ENCODE results near the gene SAP30BP. TPM values are rescaled to one million over a fixed set of nuclear protein-coding genes. Genes with fewer than 3 reads are reported as not detected.

The SAP30BP gene
- total RNA-seq, 2 donors from 2014 or later, result 47.2 to 59.6 TPM

DNA sequence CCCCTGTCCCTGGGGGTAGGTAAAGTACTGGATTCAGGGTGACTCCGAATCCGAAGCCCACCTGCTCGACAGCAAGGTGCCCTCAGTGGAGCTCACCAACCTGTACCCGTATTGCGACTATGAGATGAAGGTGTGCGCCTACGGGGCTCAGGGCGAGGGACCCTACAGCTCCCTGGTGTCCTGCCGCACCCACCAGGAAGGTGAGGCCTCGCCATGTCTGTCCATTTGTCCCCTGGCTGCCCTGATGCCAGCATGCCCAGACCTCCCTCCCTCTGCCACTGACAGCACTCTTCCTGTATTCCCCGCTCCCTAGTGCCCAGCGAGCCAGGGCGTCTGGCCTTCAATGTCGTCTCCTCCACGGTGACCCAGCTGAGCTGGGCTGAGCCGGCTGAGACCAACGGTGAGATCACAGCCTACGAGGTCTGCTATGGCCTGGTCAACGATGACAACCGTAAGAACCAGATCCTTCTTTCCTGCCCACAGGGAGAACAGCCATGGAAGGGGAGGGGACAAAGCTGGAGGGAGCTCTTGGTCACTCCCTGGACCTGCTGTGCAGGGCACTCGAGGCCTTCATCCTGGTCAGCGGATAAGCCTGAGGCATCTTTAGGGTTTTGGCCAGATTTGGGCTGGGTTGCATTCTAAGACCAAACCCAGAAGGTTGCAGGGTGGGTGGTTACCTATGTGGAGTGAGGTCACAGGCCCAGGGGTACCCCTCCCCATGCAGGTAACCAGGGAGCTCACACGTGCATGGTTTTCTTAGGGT, 83.7 kb downstream of the SAP30BP start:
- intact Hi-C loops (cut with DNase I), result loop anchor here (5.0 to 10.0 kb wide), 2 partner anchors 119 to 326 kb away; partner anchors contain the start of gene SMIM5 (in 1 of the 2)
- DNase-seq, result no peak
- ATAC-seq, result no peak

DNA sequence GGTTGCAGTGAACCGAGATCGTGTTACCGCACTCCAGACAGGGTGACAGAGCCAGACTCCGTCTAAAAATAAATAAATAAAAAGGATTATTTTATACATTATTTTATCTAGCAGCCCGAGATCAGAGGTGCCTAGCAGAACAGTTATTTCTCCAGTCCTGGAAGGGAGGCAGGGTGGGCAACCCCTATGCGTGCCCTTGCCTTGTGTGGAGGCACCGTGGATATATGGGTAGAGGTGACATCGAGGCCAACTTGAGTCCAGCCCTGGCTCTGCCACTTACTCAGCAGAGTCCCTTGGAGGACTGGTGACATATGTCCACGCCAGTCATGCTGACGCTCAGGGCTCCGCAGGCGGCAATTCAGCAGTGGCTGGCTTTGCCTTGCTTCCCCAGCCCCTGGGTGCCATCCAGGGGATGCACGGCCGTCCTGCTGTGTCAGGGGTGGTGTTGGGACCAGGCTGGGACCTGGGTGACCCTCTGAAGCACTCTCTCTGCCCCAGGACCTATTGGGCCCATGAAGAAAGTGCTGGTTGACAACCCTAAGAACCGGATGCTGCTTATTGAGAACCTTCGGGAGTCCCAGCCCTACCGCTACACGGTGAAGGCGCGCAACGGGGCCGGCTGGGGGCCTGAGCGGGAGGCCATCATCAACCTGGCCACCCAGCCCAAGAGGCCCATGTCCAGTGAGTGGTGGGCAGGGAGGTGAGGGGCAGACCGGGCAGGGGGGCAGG, 84.7 kb downstream of the SAP30BP start:
- intact Hi-C loops (cut with DNase I), result loop anchor here (5.0 to 10.0 kb wide), 2 partner anchors 120 to 327 kb away; partner anchors contain the start of gene SMIM5 (in 1 of the 2)
- no peak for ATAC-seq
- no peak for DNase-seq

DNA sequence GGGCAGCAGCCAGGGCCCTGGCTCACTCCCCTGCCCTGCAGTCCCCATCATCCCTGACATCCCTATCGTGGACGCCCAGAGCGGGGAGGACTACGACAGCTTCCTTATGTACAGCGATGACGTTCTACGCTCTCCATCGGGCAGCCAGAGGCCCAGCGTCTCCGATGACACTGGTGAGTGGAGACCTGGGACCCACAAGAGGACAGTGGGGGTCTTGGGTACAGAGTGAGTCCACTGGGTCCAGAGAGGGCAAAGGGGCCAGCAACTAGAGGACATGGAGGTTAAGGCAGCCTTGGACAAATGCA, 85.2 kb downstream of the SAP30BP start:
- intact Hi-C loops (cut with DNase I), result loop anchor here (5.0 to 10.0 kb wide), 2 partner anchors 120 to 328 kb away; partner anchors contain the start of gene SMIM5 (in 1 of the 2)
- no peak for ATAC-seq
- no peak for DNase-seq

DNA sequence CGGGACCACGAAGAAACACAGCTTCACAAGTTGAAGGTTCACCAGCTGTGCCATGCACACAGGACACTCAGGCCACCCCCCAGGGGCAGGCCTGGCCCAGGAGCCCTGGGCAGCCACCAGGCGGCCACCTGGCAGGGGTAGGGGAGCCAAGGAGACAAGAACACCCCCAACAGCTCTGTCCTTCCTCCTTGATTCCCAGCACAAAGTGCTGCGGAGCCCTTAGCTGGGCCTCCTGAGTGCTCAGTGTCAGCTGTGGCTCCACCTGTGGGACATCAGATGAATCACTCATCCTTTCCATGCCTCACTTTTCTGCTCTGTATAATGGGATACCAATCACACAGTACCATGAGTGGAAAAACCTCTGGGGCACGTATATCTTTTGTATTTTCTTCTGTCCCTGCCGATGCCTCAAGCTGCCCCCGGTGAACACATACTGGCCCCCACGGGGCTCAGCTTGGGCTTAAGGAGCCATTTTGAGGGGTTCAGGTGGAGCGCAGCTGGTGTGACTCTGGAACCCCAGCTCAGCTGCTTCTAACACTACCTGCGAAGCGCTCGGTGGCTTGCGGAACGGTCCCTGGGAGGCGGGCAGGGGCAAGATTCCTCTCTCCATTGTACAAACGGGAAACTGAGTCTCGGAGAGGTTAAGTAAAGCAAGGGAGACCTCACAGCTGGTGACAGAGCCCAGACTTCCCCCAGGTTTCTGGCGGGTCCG, 85.8 kb downstream of the SAP30BP start:
- intact Hi-C loops (cut with DNase I), result loop anchor here (5.0 to 10.0 kb wide), 2 partner anchors 121 to 328 kb away; partner anchors contain the start of gene SMIM5 (in 1 of the 2)
- no peak for DNase-seq
- ATAC-seq, result no peak

DNA sequence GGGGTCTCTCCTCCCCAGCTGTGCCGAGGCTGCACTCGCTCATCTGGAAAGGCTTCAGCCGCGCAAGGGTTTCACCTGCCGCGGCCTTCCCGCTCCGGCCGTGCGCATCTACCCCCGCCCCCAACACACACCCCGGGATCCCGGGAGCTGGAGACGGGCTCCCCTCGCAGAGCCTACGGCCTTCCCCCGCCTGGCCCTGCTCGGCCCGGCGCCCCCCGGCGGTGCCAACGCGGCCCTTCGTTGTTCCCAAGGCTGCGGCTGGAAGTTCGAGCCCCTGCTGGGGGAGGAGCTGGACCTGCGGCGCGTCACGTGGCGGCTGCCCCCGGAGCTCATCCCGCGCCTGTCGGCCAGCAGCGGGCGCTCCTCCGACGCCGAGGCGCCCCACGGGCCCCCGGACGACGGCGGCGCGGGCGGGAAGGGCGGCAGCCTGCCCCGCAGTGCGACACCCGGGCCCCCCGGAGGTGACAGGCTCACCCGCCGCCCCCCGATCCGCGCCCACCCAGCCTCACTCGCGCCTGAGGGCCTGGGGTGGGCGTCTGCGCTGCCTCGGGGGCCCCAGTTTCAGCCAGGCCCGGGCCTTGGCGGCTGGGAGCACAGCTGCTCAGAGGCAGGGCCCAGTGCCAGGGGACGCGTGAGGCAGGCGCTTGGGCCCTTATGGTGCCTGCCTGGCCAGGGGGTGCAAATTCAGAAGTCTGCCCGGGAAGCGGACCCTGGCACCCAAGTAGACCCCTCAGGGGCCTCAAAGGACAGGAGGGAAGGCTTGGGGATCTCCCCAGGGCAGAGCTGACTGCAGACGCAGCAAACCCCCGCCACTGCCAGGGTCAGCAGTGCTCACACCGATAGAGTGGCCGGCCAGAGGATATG, 86.6 kb downstream of the SAP30BP start:
- intact Hi-C loops (cut with DNase I), result loop anchor here (5.0 to 10.0 kb wide), 2 partner anchors 121 to 329 kb away; partner anchors contain the start of gene SMIM5 (in 1 of the 2)
- peak; percentile 77 for DNase-seq
- ATAC-seq, result peak; percentile 67 to 83

DNA sequence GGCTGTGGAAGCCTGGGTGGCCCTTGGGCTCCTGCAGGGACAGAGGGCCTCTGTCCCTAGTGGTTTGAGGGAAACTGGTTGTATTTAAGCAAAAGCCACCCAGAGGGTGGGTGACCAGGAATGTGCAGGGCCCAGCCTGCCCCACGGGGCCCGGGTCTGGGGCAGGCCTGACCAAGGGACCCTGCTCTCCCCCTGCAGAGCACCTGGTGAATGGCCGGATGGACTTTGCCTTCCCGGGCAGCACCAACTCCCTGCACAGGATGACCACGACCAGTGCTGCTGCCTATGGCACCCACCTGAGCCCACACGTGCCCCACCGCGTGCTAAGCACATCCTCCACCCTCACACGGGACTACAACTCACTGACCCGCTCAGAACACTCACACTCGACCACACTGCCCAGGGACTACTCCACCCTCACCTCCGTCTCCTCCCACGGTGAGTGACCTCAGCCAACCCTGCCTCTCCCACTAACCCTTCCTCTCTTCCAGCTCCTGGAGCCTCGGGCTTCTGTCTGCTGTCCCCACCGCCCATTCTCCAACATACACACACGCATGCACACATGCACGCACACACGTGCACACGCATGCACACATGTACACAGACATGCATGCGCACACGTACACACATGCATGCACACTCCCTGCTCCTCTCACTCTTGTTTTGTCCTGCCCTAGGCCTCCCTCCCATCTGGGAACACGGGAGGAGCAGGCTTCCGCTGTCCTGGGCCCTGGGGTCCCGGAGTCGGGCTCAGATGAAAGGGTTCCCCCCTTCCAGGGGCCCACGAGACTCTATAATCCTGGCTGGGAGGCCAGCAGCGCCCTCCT, 87.5 kb downstream of the SAP30BP start:
- ATAC-seq, result peak in 1 of 2 donors; percentile 20
- DNase-seq, result no peak

DNA sequence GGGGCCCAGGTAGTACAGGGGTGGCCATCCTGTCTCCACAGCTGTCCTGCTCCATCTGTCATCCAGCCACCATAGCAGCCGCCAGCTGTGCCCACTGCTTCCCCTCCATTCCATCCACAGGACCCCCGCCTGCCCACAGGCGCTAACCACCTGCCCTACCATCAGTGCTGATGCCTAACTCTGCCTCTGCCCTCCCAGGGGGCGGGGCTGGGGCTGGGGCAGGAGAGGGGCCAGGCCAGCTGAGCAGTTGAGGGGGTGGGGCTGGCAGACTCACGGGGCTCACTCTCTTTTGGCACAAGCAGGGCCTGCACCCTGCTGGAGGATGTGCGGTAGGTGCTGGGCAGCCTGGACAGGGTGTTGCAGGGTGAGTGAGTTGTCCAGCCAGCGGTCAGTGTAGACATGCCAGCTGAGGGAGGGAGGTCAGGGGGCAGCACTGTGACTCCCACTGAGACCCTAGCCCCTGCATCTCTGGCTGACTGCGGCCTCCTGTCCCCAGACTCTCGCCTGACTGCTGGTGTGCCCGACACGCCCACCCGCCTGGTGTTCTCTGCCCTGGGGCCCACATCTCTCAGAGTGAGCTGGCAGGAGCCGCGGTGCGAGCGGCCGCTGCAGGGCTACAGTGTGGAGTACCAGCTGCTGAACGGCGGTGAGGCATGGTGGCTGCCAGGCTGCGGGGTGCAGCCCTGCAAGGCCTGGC, 88.2 kb downstream of the SAP30BP start:
- no peak for DNase-seq
- ATAC-seq, result no peak
- intact Hi-C loops (cut with DNase I), result loop anchor here in 1 of 2 donors (10.0 kb wide), 1 partner anchor 331 kb away; no protein-coding TSS in a partner anchor

More for the DNA sequence above, 87.5 kb downstream of the SAP30BP start:
- intact Hi-C loops (cut with DNase I), result loop anchor here (5.0 to 10.0 kb wide), 2 partner anchors 122 to 330 kb away; partner anchors contain the start of gene SMIM5 (in 1 of the 2)

DNA sequence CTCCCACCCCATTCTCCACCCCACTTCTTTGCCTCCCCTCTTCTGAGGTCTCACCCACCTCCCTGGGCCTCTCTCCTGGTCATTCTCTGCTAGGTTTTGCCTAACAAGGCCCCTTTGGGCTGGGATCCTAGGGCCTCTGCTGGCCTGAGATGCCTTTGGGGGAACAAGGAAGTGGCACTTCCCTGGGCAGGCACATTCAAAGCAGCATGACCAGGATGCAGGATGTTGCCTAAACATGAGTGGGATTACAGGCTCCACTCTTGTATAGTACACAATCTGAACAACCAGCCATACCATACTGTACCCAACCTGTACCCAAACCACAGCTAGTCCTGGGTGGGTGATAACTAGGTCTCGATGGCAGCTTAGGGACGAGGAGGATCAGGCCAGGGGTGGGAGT, 88.9 kb downstream of the SAP30BP start:
- intact Hi-C loops (cut with DNase I), result loop anchor here in 1 of 2 donors (10.0 kb wide), 1 partner anchor 331 kb away; no protein-coding TSS in a partner anchor
- no peak for DNase-seq
- no peak for ATAC-seq

DNA sequence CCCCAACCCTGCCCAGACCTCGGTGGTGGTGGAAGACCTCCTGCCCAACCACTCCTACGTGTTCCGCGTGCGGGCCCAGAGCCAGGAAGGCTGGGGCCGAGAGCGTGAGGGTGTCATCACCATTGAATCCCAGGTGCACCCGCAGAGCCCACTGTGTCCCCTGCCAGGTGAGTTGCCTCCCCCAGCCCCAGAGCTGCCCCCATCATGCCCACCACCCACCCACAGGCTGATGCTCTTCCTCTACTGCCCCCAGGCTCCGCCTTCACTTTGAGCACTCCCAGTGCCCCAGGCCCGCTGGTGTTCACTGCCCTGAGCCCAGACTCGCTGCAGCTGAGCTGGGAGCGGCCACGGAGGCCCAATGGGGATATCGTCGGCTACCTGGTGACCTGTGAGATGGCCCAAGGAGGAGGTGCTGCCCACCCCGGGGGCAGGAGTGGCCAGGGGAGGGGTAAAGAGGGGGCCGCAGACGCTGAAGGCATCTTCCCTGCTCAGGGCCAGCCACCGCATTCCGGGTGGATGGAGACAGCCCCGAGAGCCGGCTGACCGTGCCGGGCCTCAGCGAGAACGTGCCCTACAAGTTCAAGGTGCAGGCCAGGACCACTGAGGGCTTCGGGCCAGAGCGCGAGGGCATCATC, 89.4 kb downstream of the SAP30BP start:
- ATAC-seq (no peak), DNase-seq (no peak)
- intact Hi-C loops (cut with DNase I), result loop anchor here in 1 of 2 donors (10.0 kb wide), 1 partner anchor 332 kb away; no protein-coding TSS in a partner anchor

DNA sequence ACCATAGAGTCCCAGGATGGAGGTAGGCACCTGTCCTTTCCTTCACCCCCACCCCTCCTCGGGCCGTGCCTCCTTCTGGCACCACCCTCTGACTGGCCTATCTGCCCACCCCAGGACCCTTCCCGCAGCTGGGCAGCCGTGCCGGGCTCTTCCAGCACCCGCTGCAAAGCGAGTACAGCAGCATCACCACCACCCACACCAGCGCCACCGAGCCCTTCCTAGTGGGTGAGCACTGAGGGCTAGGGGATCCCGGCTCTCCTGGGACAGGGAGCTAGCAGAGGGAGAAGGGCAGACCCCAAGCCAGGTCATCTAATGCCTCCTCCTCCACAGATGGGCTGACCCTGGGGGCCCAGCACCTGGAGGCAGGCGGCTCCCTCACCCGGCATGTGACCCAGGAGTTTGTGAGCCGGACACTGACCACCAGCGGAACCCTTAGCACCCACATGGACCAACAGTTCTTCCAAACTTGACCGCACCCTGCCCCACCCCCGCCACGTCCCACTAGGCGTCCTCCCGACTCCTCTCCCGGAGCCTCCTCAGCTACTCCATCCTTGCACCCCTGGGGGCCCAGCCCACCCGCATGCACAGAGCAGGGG, 90.0 kb downstream of the SAP30BP start:
- intact Hi-C loops (cut with DNase I), result loop anchor here in 1 of 2 donors (10.0 kb wide), 1 partner anchor 332 kb away; no protein-coding TSS in a partner anchor
- DNase-seq, result no peak
- ATAC-seq, result no peak

Other genes with a start within 250 kb of the SAP30BP start
- 10 to 100 TPM; 46.0 to 47.2 TPM for gene TMEM94, start 210.7 kb upstream of the SAP30BP start, total RNA-seq
- gene CASKIN2, start 151.8 kb upstream of the SAP30BP start, total RNA-seq, result 10 to 100 TPM; 37.7 to 60.2 TPM
- gene TSEN54, start 150.8 kb upstream of the SAP30BP start, total RNA-seq, result 1 to 10 TPM; 9.0 to 9.5 TPM
- 1 to 10 TPM; 6.8 to 8.7 TPM for gene LLGL2, start 141.6 kb upstream of the SAP30BP start, total RNA-seq
- gene MYO15B, start 79.5 kb upstream of the SAP30BP start, total RNA-seq, result 10 to 100 TPM; 61.5 to 88.4 TPM
- 10 to 100 TPM in 1 of 2 donors, 1 to 10 TPM in 1; 8.6 to 11.4 TPM for gene SMIM5, start 33.9 kb upstream of the SAP30BP start, total RNA-seq
- gene RECQL5, start 184 bp upstream of the SAP30BP start, total RNA-seq, result 10 to 100 TPM; 11.3 to 15.5 TPM
- 10 to 100 TPM; 18.9 to 26.9 TPM for gene ITGB4, start 54.1 kb downstream of the SAP30BP start, total RNA-seq
- gene GALK1, start 97.9 kb downstream of the SAP30BP start, total RNA-seq, result 10 to 100 TPM; 22.0 to 22.9 TPM
- 10 to 100 TPM; 15.8 to 17.8 TPM for gene UNK, start 117.5 kb downstream of the SAP30BP start, total RNA-seq
- 10 to 100 TPM; 22.1 to 34.0 TPM for gene UNC13D, start 177.1 kb downstream of the SAP30BP start, total RNA-seq
- 100 to 1,000 TPM; 106 to 122 TPM for gene WBP2, start 188.0 kb downstream of the SAP30BP start, total RNA-seq
- gene TRIM47, start 211.2 kb downstream of the SAP30BP start, total RNA-seq, result 10 to 100 TPM; 22.9 to 25.3 TPM
- 1 to 10 TPM; 8.4 to 9.9 TPM for gene TRIM65, start 229.6 kb downstream of the SAP30BP start, total RNA-seq
- gene MRPL38, start 237.5 kb downstream of the SAP30BP start, total RNA-seq, result 10 to 100 TPM; 73.7 to 83.4 TPM

Data from left cardiac atrium (tissue), 4 donors.